Stimulated activated memory B cell treated with anti-CD40 and anti-IgM and Interleukin-4, amounts not matched to agents 10 μg/mL and 1 μg/mL and 100 μg/mL, for 72 hours (primary cell): ENCODE data around the gene CUBN.
A peak's percentile ranks its signal among the peaks of the same experiment; 100 is the strongest.

Experiments used
- ATAC-seq: fragments of 150-1000 bp; cut with Tn5 transposase; 2 replicates; pipeline ENCODE4 v1.10.0; 2021
- H3K27ac Mint-ChIP-seq: one replicate; pipeline ENCODE4 v1.8.0; 2022; ENCODE audit warnings: mild to moderate bottlenecking, mixed read lengths
- H3K27me3 Mint-ChIP-seq: one replicate; pipeline ENCODE4 v1.8.0; 2022; ENCODE audit warnings: mixed read lengths
- H3K36me3 Mint-ChIP-seq: one replicate; pipeline ENCODE4 v1.8.0; 2022; ENCODE audit warnings: mixed read lengths
- H3K4me1 Mint-ChIP-seq: one replicate; pipeline ENCODE4 v1.8.0; 2022; ENCODE audit warnings: mixed read lengths
- H3K4me3 Mint-ChIP-seq: one replicate; pipeline ENCODE4 v1.8.0; 2022; ENCODE audit warnings: mild to moderate bottlenecking, moderate library complexity, mixed read lengths
- H3K9me3 Mint-ChIP-seq: one replicate; pipeline ENCODE4 v1.8.0; 2022; ENCODE audit warnings: mixed read lengths

The CUBN gene

GRCh38 chr10:16795410-16796073 lies 334.1 kb downstream of the CUBN start:
- H3K27me3 Mint-ChIP-seq, result no peaks in the 10 kb centered on the region
- peaks cover 72% of the 10 kb centered on the region for H3K36me3 Mint-ChIP-seq
- H3K27ac Mint-ChIP-seq, result no peak overlapping the region
- H3K4me1 Mint-ChIP-seq, result peaks cover 45% of the 10 kb centered on the region
- H3K9me3 Mint-ChIP-seq, result no peaks in the 10 kb centered on the region
- no peak for ATAC-seq
- H3K4me3 Mint-ChIP-seq, result no peak overlapping the region

- Mint-ChIP-seq H3K4me1 (peaks cover 30% of the 10 kb centered on the region), H3K27me3 (no peaks in the 10 kb centered on the region), H3K4me3 (no peak overlapping the region), H3K27ac (no peak overlapping the region), H3K9me3 (no peaks in the 10 kb centered on the region), H3K36me3 (peaks cover 74% of the 10 kb centered on the region)
- no peak for ATAC-seq
These were observed 335.6 kb downstream of the CUBN start for GRCh38 chr10:16794005-16794404.

GRCh38 chr10:16792675-16793074 lies 336.9 kb downstream of the CUBN start:
- Mint-ChIP-seq H3K4me1 (peaks cover 27% of the 10 kb centered on the region), H3K4me3 (no peak overlapping the region), H3K9me3 (peaks cover under 1% of the 10 kb centered on the region), H3K36me3 (peaks cover 78% of the 10 kb centered on the region), H3K27ac (no peak overlapping the region), H3K27me3 (no peaks in the 10 kb centered on the region)
- ATAC-seq, result no peak

GRCh38 chr10:16789765-16790164 lies 339.8 kb downstream of the CUBN start:
- Mint-ChIP-seq H3K9me3 (peaks cover 9% of the 10 kb centered on the region), H3K4me3 (no peak overlapping the region), H3K27ac (no peak overlapping the region), H3K36me3 (peaks cover 84% of the 10 kb centered on the region), H3K4me1 (peaks cover 14% of the 10 kb centered on the region), H3K27me3 (no peaks in the 10 kb centered on the region)
- no peak for ATAC-seq

GRCh38 chr10:16789261-16789660 lies 340.4 kb downstream of the CUBN start:
- Mint-ChIP-seq H3K4me3 (no peak overlapping the region), H3K36me3 (peaks cover 86% of the 10 kb centered on the region), H3K27ac (no peak overlapping the region), H3K27me3 (no peaks in the 10 kb centered on the region), H3K9me3 (peaks cover 14% of the 10 kb centered on the region), H3K4me1 (peaks cover 14% of the 10 kb centered on the region)
- ATAC-seq, result no peak

- H3K9me3 Mint-ChIP-seq, result peaks cover 14% of the 10 kb centered on the region
- peak overlapping the region; percentile 75 for H3K27ac Mint-ChIP-seq
- ATAC-seq, result no peak
- peaks cover 86% of the 10 kb centered on the region for H3K36me3 Mint-ChIP-seq
- peaks cover 14% of the 10 kb centered on the region for H3K4me1 Mint-ChIP-seq
- H3K4me3 Mint-ChIP-seq, result no peak overlapping the region
- H3K27me3 Mint-ChIP-seq, result no peaks in the 10 kb centered on the region
These were observed 340.8 kb downstream of the CUBN start for GRCh38 chr10:16788778-16789177.

- H3K27ac Mint-ChIP-seq, result peak overlapping the region; percentile 75
- peaks cover 82% of the 10 kb centered on the region for H3K36me3 Mint-ChIP-seq
These were observed 341.5 kb downstream of the CUBN start for GRCh38 chr10:16788125-16788524.

GRCh38 chr10:16787361-16787791 lies 342.2 kb downstream of the CUBN start:
- peak; percentile 74 for ATAC-seq
- Mint-ChIP-seq H3K27me3 (no peaks in the 10 kb centered on the region), H3K4me1 (peaks cover 14% of the 10 kb centered on the region), H3K9me3 (peaks cover 14% of the 10 kb centered on the region), H3K27ac (peak overlapping the region; percentile 75), H3K4me3 (no peak overlapping the region), H3K36me3 (peaks cover 75% of the 10 kb centered on the region)

More at GRCh38 chr10:16788125-16788524, 341.5 kb downstream of the CUBN start:
- ATAC-seq, result peak; percentile 20
- Mint-ChIP-seq H3K4me1 (peaks cover 14% of the 10 kb centered on the region), H3K4me3 (no peak overlapping the region), H3K27me3 (no peaks in the 10 kb centered on the region), H3K9me3 (peaks cover 14% of the 10 kb centered on the region)

GRCh38 chr10:16780338-16780880 lies 349.2 kb downstream of the CUBN start:
- Mint-ChIP-seq H3K4me3 (no peak overlapping the region), H3K27ac (peak overlapping the region; percentile 73), H3K4me1 (peaks cover 30% of the 10 kb centered on the region), H3K27me3 (no peaks in the 10 kb centered on the region), H3K9me3 (peaks cover 9% of the 10 kb centered on the region), H3K36me3 (peaks cover 50% of the 10 kb centered on the region)
- ATAC-seq, result no peak

GRCh38 chr10:16779384-16779915 lies 350.2 kb downstream of the CUBN start:
- peak; percentile 71 for ATAC-seq

GRCh38 chr10:16777473-16778370 lies 351.9 kb downstream of the CUBN start:
- Mint-ChIP-seq H3K4me1 (peaks cover 36% of the 10 kb centered on the region), H3K36me3 (peaks cover 38% of the 10 kb centered on the region), H3K27ac (peak overlapping the region; percentile 52), H3K27me3 (no peaks in the 10 kb centered on the region), H3K4me3 (no peak overlapping the region), H3K9me3 (no peaks in the 10 kb centered on the region)
- ATAC-seq, result no peak

More at GRCh38 chr10:16779384-16779915, 350.2 kb downstream of the CUBN start:
- no peak overlapping the region for H3K4me3 Mint-ChIP-seq
- peak overlapping the region; percentile 73 for H3K27ac Mint-ChIP-seq
- H3K4me1 Mint-ChIP-seq, result peaks cover 30% of the 10 kb centered on the region
- H3K36me3 Mint-ChIP-seq, result peaks cover 41% of the 10 kb centered on the region
- H3K27me3 Mint-ChIP-seq, result no peaks in the 10 kb centered on the region
- H3K9me3 Mint-ChIP-seq, result peaks cover 2% of the 10 kb centered on the region

- ATAC-seq, result no peak
- H3K4me1 Mint-ChIP-seq, result peaks cover 42% of the 10 kb centered on the region
- H3K27ac Mint-ChIP-seq, result no peak overlapping the region
- H3K9me3 Mint-ChIP-seq, result no peaks in the 10 kb centered on the region
- no peak overlapping the region for H3K4me3 Mint-ChIP-seq
- H3K27me3 Mint-ChIP-seq, result no peaks in the 10 kb centered on the region
- H3K36me3 Mint-ChIP-seq, result peaks cover 41% of the 10 kb centered on the region
These were observed 352.7 kb downstream of the CUBN start for GRCh38 chr10:16776896-16777295.
